ENCODE data around the gene AKAP11.

The AKAP11 gene

GRCh38 chr13:42355092-42355485 lies 83.1 kb downstream of the AKAP11 start:
- Histone ChIP-seq H2AK5ac (ENCODE audit: low read length) (no peak overlapping the region), H4K12ac (ENCODE audit: low read depth, low read length) (no peak overlapping the region), H3K14ac (ENCODE audit: low read length) (no peak overlapping the region), H4K91ac (ENCODE audit: low read depth, low read length) (no peak overlapping the region), H3K36me3 (ENCODE audit: control insufficient read depth in 1 of 2, insufficient read depth in 2 of 2, low read length in 2 of 2) (no peaks in the 10 kb centered on the region), H2BK120ac (ENCODE audit: insufficient read depth, low read length, poor library complexity) (no peak overlapping the region), H3K79me2 (ENCODE audit: control insufficient read depth, insufficient read depth, low read length, poor library complexity) (no peaks in the 10 kb centered on the region), H3K27ac (ENCODE audit: low read depth, low read length) (no peak overlapping the region), H3K4me2 (ENCODE audit: low read length) (no peak overlapping the region), H2BK12ac (ENCODE audit: low read length) (no peak overlapping the region), H2BK5ac (ENCODE audit: low read depth, low read length, poor library complexity) (no peak overlapping the region), H3K4me3 (ENCODE audit: low read depth, low read length) (no peak overlapping the region), H3K9ac (ENCODE audit: low read length) (no peak overlapping the region), H3K27me3 (ENCODE audit: insufficient read depth, low read length) (no peaks in the 10 kb centered on the region), H3K23ac (ENCODE audit: low read length) (no peak overlapping the region), H3K9me3 (ENCODE audit: insufficient read depth, low read depth, low read length) (no peaks in the 10 kb centered on the region), H3K4ac (ENCODE audit: low read depth, low read length) (no peak overlapping the region), H4K8ac (ENCODE audit: low read depth, low read length) (no peak overlapping the region), H3K79me1 (ENCODE audit: low read length) (no peaks in the 10 kb centered on the region), H2AFZ (ENCODE audit: insufficient read depth, low read length, poor library complexity) (no peak overlapping the region), H3K4me1 (ENCODE audit: control insufficient read depth in 1 of 2, insufficient read depth in 2 of 2, low read length in 2 of 2) (no peaks in the 10 kb centered on the region), H3K18ac (ENCODE audit: low read length) (no peak overlapping the region)
- DNase-seq, result no peak
- WGBS (ENCODE audit: extremely low coverage, insufficient coverage, insufficient read length), result no CpG with 5 or more reads among the region's 4 CpGs

DNA sequence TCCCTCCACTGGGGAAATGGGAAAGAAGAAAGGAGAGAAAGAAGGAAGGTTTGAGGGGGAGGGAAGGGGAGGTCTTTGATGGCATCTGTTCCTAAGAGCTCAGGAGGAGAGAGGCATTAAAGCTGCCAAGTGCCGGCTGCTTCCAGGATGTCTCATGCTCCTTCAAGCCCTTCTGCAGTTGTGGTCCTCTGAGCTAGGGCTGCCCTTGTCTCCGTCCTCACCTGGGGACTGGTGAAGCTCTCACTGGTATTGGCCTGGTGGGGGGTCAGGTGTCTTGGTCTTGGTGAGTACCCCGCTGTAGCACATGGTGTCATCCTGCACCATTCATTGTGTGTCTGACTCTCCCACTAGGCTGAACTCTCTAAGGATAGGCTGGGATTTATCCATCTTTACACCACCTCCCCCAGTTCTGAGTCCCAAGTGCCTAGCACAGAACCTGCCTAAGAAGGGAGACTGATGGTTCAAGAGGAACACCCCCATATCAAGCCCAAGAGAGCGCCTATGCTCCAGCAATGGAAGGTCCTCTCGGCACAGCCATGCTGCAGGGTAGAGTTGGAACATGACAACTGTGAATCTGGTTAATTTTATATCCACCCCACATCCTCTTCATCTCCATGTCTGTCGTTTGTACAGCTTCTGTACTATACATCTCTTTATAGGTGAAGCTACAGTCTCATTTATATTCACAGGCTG lies 83.7 kb downstream of the AKAP11 start:
- H3K4me3 ChIP-seq (ENCODE audit: low read depth, low read length), result no peak overlapping the region
- no peaks in the 10 kb centered on the region for H3K36me3 ChIP-seq (ENCODE audit: control insufficient read depth in 1 of 2, insufficient read depth in 2 of 2, low read length in 2 of 2)
- H3K79me2 ChIP-seq (ENCODE audit: control insufficient read depth, insufficient read depth, low read length, poor library complexity), result no peaks in the 10 kb centered on the region
- H2AFZ ChIP-seq (ENCODE audit: insufficient read depth, low read length, poor library complexity), result no peak overlapping the region
- no peak overlapping the region for H2BK12ac ChIP-seq (ENCODE audit: low read length)
- H4K12ac ChIP-seq (ENCODE audit: low read depth, low read length), result no peak overlapping the region
- H2AK5ac ChIP-seq (ENCODE audit: low read length), result no peak overlapping the region
- no peak overlapping the region for H2BK120ac ChIP-seq (ENCODE audit: insufficient read depth, low read length, poor library complexity)
- H3K4me1 ChIP-seq (ENCODE audit: control insufficient read depth in 1 of 2, insufficient read depth in 2 of 2, low read length in 2 of 2), result no peaks in the 10 kb centered on the region
- no peak overlapping the region for H3K27ac ChIP-seq (ENCODE audit: low read depth, low read length)
- H3K4me2 ChIP-seq (ENCODE audit: low read length), result no peak overlapping the region
- H3K23ac ChIP-seq (ENCODE audit: low read length), result no peak overlapping the region
- H4K8ac ChIP-seq (ENCODE audit: low read depth, low read length), result no peak overlapping the region
- H3K18ac ChIP-seq (ENCODE audit: low read length), result no peak overlapping the region
- no peak overlapping the region for H3K9ac ChIP-seq (ENCODE audit: low read length)
- H3K27me3 ChIP-seq (ENCODE audit: insufficient read depth, low read length), result no peaks in the 10 kb centered on the region
- H3K79me1 ChIP-seq (ENCODE audit: low read length), result no peaks in the 10 kb centered on the region
- WGBS (ENCODE audit: extremely low coverage, insufficient coverage, insufficient read length), result no CpG with 5 or more reads among the region's 6 CpGs
- no peak for DNase-seq
- H3K4ac ChIP-seq (ENCODE audit: low read depth, low read length), result no peak overlapping the region
- H3K9me3 ChIP-seq (ENCODE audit: insufficient read depth, low read depth, low read length), result no peaks in the 10 kb centered on the region
- no peak overlapping the region for H3K14ac ChIP-seq (ENCODE audit: low read length)
- H2BK5ac ChIP-seq (ENCODE audit: low read depth, low read length, poor library complexity), result no peak overlapping the region
- no peak overlapping the region for H4K91ac ChIP-seq (ENCODE audit: low read depth, low read length)

DNA sequence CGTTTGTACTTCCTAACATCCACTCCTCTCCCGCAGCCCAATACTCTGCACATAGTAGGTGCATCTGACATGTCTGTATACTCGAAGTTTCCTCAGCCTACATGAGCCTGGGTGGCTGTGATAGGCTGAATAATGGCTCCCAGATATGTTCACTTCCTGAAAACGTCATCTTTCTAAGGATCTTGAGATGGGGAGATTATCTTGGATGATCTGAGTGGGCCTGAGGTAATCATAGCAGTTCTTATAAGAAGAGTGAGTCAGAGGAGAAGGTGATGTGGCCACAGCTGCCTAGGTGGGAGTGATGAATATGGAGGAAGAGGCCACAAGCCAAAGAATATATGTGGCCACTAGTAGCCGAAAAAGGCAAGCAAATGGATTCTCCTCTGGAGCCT lies 84.2 kb downstream of the AKAP11 start:
- Histone ChIP-seq H3K79me2 (ENCODE audit: control insufficient read depth, insufficient read depth, low read length, poor library complexity) (no peaks in the 10 kb centered on the region), H3K9me3 (ENCODE audit: insufficient read depth, low read depth, low read length) (no peaks in the 10 kb centered on the region), H2BK5ac (ENCODE audit: low read depth, low read length, poor library complexity) (no peak overlapping the region), H4K91ac (ENCODE audit: low read depth, low read length) (no peak overlapping the region), H3K4ac (ENCODE audit: low read depth, low read length) (no peak overlapping the region), H2AFZ (ENCODE audit: insufficient read depth, low read length, poor library complexity) (no peak overlapping the region), H3K23ac (ENCODE audit: low read length) (no peak overlapping the region), H3K27me3 (ENCODE audit: insufficient read depth, low read length) (no peaks in the 10 kb centered on the region), H4K8ac (ENCODE audit: low read depth, low read length) (no peak overlapping the region), H3K4me1 (ENCODE audit: control insufficient read depth in 1 of 2, insufficient read depth in 2 of 2, low read length in 2 of 2) (no peaks in the 10 kb centered on the region), H3K14ac (ENCODE audit: low read length) (no peak overlapping the region), H2BK12ac (ENCODE audit: low read length) (no peak overlapping the region), H3K36me3 (ENCODE audit: control insufficient read depth in 1 of 2, insufficient read depth in 2 of 2, low read length in 2 of 2) (no peaks in the 10 kb centered on the region), H3K4me3 (ENCODE audit: low read depth, low read length) (no peak overlapping the region), H2AK5ac (ENCODE audit: low read length) (no peak overlapping the region), H2BK120ac (ENCODE audit: insufficient read depth, low read length, poor library complexity) (no peak overlapping the region), H4K12ac (ENCODE audit: low read depth, low read length) (no peak overlapping the region), H3K9ac (ENCODE audit: low read length) (no peak overlapping the region), H3K18ac (ENCODE audit: low read length) (no peak overlapping the region), H3K4me2 (ENCODE audit: low read length) (no peak overlapping the region), H3K79me1 (ENCODE audit: low read length) (no peaks in the 10 kb centered on the region), H3K27ac (ENCODE audit: low read depth, low read length) (no peak overlapping the region)
- peak; percentile 60 to 77 for DNase-seq
- no CpG with 5 or more reads among the region's 5 CpGs for WGBS (ENCODE audit: extremely low coverage, insufficient coverage, insufficient read length)

GRCh38 chr13:42360046-42360574 lies 88.2 kb downstream of the AKAP11 start:
- Histone ChIP-seq H4K12ac (ENCODE audit: low read depth, low read length) (no peak overlapping the region), H3K4me1 (ENCODE audit: control insufficient read depth in 1 of 2, insufficient read depth in 2 of 2, low read length in 2 of 2) (no peaks in the 10 kb centered on the region), H2BK5ac (ENCODE audit: low read depth, low read length, poor library complexity) (no peak overlapping the region), H3K23ac (ENCODE audit: low read length) (no peak overlapping the region), H3K9me3 (ENCODE audit: insufficient read depth, low read depth, low read length) (no peaks in the 10 kb centered on the region), H2AFZ (ENCODE audit: insufficient read depth, low read length, poor library complexity) (no peak overlapping the region), H3K4me2 (ENCODE audit: low read length) (no peak overlapping the region), H2AK5ac (ENCODE audit: low read length) (no peak overlapping the region), H3K9ac (ENCODE audit: low read length) (no peak overlapping the region), H2BK120ac (ENCODE audit: insufficient read depth, low read length, poor library complexity) (no peak overlapping the region), H4K8ac (ENCODE audit: low read depth, low read length) (no peak overlapping the region), H3K14ac (ENCODE audit: low read length) (no peak overlapping the region), H2BK12ac (ENCODE audit: low read length) (no peak overlapping the region), H3K36me3 (ENCODE audit: control insufficient read depth in 1 of 2, insufficient read depth in 2 of 2, low read length in 2 of 2) (no peaks in the 10 kb centered on the region), H3K4me3 (ENCODE audit: low read depth, low read length) (no peak overlapping the region), H3K27ac (ENCODE audit: low read depth, low read length) (no peak overlapping the region), H3K79me1 (ENCODE audit: low read length) (no peaks in the 10 kb centered on the region), H4K91ac (ENCODE audit: low read depth, low read length) (no peak overlapping the region), H3K79me2 (ENCODE audit: control insufficient read depth, insufficient read depth, low read length, poor library complexity) (no peaks in the 10 kb centered on the region), H3K4ac (ENCODE audit: low read depth, low read length) (no peak overlapping the region), H3K18ac (ENCODE audit: low read length) (no peak overlapping the region), H3K27me3 (ENCODE audit: insufficient read depth, low read length) (no peaks in the 10 kb centered on the region)
- WGBS (ENCODE audit: extremely low coverage, insufficient coverage, insufficient read length), result no CpG with 5 or more reads among the region's 8 CpGs
- no peak for DNase-seq
